ENCODE data around the gene CETP.

The CETP gene

DNA sequence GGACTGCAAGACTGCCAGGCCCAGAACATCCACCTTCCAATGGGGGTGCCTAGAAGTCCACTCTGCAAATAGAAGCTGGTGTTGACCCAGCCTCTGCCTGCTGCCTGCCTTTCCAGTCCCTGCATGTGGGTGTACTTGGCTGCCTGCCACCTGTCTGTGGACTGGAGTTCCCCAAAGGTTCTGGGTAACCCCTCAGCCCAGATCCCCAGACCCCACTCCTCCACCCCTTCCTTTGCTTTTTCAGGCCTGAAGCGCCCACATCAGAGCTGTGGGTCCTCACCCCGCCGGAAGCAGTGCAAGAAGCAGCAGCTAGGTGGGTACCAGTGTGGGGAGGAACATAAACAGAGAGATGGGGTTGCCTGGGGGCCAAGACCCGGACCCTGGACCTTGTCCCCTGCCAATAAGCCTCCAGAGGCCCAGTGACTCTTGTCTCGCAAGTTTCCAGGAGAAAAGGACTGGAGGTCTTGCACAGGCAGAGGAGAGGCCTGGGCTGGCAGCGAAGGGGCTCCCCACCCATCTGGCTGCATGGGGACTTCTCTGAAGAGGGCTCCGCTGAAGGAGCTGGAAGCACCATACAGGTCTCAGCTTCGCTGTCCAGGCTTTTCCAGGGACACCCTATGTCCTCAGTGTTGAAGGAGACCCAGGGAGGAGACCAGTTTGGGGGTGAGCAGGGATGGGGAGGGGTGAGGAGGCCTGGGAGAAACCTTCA lies 61.9 kb downstream of the CETP start:
- no peak for DNase-seq (ENCODE audit: low spot score)

DNA sequence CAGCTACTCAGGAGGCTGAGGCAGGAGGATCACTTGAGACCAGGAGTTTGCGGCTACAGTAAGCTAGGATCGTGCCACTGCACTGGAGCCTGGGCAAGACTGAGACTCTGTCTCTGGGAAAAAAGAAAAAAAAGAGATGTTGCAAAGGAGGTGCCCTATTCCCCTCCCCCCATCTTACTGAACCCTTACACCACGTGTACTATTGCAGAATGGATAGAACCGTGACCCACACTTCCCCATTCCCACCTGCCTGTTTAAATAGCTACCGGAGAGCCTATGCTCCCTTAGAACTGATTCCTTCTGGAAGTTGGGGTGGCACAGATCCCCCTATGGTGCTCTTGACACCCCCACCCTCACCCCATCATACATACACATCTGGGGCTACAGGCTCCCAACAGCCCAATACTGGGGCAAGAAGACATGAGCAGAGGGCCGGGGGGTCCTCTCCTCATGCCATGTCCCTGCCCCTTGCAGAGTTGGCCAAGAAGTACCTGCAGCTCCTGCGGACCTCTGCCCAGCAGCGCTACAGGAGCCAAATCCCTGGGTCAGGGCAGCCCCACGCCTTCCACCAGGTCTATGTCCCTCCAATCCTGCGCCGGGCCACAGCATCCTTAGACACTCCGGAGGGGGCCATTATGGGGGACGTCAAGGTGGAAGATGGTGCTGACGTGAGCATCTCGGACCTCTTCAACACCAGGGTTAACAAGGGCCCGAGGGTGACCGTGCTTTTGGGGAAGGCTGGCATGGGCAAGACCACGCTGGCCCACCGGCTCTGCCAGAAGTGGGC lies 63.3 kb downstream of the CETP start:
- no peak for DNase-seq (ENCODE audit: low spot score)

DNA sequence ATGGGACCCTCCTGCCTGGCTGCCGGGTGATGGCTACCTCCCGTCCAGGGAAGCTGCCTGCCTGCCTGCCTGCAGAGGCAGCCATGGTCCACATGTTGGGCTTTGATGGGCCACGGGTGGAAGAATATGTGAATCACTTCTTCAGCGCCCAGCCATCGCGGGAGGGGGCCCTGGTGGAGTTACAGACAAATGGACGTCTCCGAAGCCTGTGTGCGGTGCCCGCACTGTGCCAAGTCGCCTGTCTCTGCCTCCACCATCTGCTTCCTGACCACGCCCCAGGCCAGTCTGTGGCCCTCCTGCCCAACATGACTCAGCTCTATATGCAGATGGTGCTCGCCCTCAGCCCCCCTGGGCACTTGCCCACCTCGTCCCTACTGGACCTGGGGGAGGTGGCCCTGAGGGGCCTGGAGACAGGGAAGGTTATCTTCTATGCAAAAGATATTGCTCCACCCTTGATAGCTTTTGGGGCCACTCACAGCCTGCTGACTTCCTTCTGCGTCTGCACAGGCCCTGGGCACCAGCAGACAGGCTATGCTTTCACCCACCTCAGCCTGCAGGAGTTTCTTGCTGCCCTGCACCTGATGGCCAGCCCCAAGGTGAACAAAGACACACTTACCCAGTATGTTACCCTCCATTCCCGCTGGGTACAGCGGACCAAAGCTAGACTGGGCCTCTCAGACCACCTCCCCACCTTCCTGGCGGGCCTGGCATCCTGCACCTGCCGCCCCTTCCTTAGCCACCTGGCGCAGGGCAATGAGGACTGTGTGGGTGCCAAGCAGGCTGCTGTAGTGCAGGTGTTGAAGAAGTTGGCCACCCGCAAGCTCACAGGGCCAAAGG lies 64.4 kb downstream of the CETP start:
- DNase-seq (ENCODE audit: low spot score): no peak

DNA sequence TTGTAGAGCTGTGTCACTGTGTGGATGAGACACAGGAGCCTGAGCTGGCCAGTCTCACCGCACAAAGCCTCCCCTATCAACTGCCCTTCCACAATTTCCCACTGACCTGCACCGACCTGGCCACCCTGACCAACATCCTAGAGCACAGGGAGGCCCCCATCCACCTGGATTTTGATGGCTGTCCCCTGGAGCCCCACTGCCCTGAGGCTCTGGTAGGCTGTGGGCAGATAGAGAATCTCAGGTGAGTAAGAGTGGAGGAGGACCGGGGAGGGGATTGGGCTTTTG lies 65.0 kb downstream of the CETP start:
- no peak for DNase-seq (ENCODE audit: low spot score)

DNA sequence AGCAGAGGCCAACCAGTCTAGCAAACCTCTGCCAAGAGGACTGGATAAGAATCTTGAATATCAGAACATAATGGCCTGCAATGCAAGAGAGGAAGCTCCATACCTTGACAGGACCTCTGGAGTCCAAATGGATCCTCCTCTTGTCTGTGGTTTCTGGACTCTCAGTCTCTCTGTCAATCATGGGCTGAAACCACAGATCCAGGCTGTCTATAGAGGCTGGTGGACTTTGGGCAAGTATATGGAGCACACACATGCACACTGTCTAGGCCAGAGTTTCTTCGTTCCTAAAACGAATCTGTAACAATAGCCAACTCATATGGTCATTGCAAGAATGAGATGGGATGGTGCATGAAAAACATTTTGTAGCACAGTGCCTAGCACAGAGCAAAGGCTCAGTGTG lies 65.3 kb downstream of the CETP start:
- no peak for DNase-seq (ENCODE audit: low spot score)

DNA sequence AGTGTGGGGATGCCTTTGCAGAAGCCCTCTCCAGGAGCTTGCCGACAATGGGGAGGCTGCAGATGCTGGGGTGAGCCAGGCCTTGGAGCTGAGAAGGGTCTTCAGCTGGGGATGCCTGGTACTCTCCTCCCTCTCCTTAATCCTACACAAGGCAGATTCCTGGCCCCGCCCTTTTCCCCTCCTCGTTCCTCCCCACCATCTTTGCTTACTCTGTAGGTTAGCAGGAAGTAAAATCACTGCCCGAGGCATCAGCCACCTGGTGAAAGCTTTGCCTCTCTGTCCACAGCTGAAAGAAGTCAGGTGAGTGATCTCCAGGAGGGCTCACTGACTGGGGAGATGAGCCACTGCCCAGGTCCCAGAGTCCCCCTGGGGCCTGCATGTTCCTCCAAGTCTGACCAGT lies 66.3 kb downstream of the CETP start:
- DNase-seq (ENCODE audit: low spot score): no peak

DNA sequence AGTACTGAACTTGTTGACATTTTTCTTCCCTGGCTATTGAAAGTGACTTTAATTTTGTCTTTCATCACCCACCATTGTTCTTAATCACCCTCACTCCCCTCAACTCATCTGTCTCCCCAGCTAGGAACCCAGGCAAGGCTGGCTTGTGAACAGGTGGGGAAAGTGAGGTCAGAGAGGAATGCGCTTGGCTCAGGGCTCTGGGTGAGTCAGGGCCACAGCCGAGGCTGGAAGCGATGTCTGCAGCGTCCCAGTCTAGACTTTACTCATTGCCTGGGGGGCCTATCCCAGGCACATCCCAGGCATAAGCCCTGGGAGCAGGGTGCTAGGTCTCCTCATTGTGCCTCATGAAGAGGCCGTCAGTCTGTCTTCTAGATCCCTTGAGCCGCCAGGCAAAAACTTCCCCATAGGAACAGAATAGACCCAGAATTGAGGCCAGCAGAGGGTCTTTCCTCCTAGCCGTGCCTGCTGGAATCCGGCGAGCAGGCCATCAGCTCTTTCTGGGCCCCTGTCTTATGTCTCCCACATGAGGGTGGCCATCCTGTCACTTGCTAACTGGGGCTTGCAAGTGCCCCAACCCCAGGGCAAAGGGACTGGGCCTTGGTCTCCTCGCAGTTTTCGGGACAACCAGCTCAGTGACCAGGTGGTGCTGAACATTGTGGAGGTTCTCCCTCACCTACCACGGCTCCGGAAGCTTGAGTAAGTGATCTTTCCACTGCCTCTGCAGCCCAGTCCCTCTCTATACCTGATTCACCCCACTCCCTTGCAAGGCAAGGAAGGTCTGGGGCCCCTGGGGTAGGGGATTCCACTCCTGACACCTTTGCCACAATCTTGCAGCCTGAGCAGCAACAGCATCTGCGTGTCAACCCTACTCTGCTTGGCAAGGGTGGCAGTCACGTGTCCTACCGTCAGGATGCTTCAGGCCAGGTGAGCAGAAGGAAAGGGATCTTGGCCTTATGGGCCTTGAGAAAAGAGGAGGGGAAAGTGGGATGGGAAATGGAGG lies 67.7 kb downstream of the CETP start:
- no peak for DNase-seq (ENCODE audit: low spot score)

DNA sequence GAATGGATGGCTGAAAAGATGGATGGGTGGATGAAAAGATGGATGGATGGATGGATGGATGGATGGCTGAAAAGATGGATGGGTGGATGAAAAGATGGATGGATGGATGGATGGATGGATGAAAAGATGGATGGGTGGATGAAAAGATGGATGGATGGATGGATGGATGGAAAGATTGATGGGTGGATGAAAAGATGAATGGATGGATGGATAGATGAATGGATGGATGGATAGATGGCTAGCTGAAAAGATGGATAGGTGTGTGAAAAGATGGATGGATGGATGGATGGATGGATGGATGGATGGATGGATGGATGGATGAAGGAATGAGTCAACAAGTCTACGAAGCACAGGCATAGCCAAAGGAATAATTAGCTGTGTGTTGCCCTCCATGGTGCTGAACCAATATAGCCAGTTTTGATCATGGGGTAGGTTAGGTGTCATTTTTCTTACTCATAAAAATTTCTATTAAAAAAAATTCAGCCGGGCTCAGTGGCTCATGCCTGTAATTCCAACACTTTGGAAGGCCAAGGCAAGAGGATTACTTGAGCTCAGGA lies 68.7 kb downstream of the CETP start:
- no peak for DNase-seq (ENCODE audit: low spot score)

DNA sequence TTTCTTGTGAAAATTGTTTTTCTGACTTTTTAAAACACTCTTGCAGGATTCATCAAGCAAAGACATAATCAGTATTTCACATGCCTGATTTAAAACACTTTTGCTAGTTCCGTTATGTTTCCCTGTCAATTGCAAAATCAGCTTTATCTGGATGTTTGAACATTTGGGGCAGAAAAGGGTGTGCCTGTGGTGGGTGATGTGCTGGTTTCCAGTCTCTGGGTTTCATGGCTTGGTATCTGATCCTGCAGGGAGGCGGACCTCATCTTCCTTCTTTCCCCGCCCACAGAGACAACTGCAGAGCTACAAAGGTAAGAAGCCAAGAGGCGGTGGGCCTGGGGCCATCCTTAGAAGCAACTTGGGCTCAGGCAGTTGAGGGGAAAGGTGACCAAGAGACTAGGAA lies 69.4 kb downstream of the CETP start:
- DNase-seq (ENCODE audit: low spot score): no peak

DNA sequence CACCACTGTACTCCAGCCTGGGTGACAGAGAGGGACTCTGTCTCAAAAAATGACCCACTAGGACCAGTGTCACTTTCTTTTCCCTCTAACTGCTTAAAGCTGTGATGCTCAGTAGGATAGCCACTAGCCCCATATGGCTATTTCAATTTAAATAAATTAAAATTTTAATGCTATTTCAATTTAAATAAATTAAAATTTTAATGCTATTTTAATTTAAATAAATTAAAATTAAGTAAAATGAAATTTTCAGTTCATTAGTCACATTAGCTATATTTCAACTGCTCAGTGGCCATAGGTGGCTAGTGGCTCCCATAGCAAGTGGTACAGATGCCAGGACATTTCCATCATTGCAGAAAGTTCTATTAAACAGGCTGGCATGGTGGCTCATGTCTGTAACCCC lies 70.6 kb downstream of the CETP start:
- DNase-seq (ENCODE audit: low spot score): no peak

DNA sequence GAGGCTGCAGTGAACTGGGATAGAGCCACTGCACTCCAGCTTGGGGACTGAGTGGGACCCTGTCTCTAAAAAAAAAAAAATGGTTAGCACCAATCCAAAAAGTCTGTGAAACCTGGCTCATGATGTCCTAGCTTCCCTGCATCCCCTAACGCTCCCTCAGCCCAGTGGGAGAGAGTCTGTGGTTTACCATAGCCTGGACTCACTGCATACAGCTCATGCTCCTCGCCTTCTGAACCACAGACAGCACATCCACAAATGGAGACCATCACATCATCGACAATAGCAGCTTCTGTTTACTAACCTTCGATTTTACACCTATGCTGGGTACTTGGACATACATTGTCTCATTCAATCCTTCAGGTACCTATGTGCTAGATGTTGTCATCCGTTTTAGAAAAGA lies 71.2 kb downstream of the CETP start:
- no peak for DNase-seq (ENCODE audit: low spot score)
